Retinal pigment epithelial cell (primary cell): ENCODE data around the gene WSB1.
"Not testable (repeated sequence)": the region's sequence is repeated elsewhere in the genome, so short reads cannot be mapped to it uniquely, and the experiment has no call there.

Source experiments
- DNase-seq: peaks from one replicate; pipeline ENCODE4 v3.0.0-alpha.2; 2010; ENCODE audit warnings: low read depth
- H3K4me3 ChIP-seq: 2 replicates; pipeline ENCODE4 v1.5.1; 2011; ENCODE audit warnings: mild to moderate bottlenecking, low read length, control low read depth, moderate library complexity
- CTCF ChIP-seq: conservative IDR thresholded peaks from 2 replicates; pipeline ENCODE4 v1.5.1; 2011; ENCODE audit warnings: low read depth, low read length, control low read depth, inconsistent platforms

WSB1 gene

DNA sequence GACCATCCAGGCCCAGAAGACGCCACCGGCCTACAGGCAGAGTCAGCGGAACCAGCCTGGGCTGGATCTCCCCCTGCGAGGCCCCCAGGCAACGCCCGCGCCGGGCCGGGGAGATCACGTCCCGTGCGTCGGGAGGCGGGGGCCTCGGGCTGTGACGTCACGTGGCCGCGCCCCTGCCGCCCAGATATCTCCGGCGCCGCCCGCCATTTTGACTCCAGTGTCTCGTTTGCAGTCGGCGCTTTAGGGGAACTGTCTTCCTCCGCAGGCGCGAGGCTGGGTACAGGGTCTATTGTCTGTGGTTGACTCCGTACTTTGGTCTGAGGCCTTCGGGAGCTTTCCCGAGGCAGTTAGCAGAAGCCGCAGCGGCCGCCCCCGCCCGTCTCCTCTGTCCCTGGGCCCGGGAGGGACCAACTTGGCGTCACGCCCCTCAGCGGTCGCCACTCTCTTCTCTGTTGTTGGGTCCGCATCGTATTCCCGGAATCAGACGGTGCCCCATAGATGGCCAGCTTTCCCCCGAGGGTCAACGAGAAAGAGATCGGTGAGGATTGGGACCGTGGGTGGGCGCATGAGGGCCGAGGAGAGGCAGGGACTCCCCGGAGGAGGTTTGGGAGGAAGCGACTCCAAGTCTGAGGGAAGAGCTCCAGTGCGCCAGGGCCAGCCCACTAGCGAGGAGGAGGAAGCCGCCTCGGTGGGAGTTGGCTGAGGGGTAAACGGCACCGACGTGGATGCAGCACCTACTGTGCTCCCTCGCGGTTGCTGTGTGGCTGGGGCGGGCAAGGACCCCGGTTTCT is at the start of gene WSB1:
Gene WSB1, plus strand, starts transcription at position 217 of the 791 bp plus-strand sequence. Its CDS starts 282 bp downstream, at position 499.
- DNase-seq, result peak; percentile 59
- peak; percentile 6 for TF ChIP-seq CTCF
- H3K4me3 ChIP-seq, result peak within 1 kb of the TSS; percentile 83

- DNase-seq, result no peak
- no peak for TF ChIP-seq CTCF
- H3K4me3 ChIP-seq, result peak overlapping the region; percentile 3
These were observed 49.3 kb upstream of the WSB1 start for GRCh38 chr17:27244491-27245223.

DNA sequence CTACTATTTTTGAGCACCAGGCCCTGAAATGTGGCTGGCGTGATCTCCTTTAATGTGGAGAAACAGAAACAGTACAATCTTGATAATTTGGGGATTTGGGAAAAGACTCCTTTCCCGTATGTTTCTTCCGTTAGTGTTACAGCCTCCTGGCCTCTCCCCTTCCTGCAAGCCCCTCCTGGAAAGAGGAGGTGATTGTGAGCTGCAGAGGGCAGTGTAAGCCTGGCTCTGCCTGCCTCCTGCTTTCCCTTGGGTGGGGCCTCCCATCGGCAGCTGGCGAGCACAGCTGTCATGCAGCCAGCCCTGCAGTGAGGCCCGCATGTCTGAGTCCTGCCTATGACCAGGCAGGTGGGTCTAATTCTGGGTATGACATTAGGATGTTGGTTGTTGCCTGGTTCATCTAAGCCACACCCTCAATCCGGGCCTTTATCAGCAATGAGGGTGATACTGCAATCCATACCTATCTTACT is 48.7 kb upstream of the WSB1 start:
- TF ChIP-seq CTCF, result peak; percentile 66
- no peak for DNase-seq
- H3K4me3 ChIP-seq, result peak overlapping the region; percentile 3

DNA sequence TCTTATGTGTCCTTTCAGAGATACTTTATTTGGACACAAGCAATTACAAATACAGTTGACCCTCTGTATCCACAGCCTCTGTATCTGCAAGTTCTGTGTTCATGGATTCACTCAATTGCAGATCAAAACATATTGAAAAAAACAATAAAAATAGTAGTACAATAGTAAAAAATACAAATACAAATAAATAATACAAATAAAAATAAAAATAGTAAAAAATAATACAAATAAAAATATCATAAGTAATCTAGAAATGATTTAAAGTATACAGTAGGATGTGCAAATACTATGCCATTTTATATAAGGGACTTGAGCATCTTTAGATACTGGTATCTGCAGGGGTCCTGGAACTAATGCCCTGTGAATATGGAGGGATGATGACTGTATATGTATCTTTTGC is 47.4 kb upstream of the WSB1 start:
- no peak for DNase-seq
- no peak for TF ChIP-seq CTCF
- no peak overlapping the region for H3K4me3 ChIP-seq

- H3K4me3 ChIP-seq, result no peak overlapping the region
- no peak for TF ChIP-seq CTCF
- no peak for DNase-seq
These were observed 46.6 kb upstream of the WSB1 start for GRCh38 chr17:27247071-27247957.

- H3K4me3 ChIP-seq, result no peak overlapping the region
- no peak for TF ChIP-seq CTCF
- no peak for DNase-seq
These were observed 46.0 kb upstream of the WSB1 start for GRCh38 chr17:27247958-27248342.

GRCh38 chr17:27250791-27251190 is 43.1 kb upstream of the WSB1 start:
- not testable (repeated sequence) for DNase-seq, H3K4me3 ChIP-seq

DNA sequence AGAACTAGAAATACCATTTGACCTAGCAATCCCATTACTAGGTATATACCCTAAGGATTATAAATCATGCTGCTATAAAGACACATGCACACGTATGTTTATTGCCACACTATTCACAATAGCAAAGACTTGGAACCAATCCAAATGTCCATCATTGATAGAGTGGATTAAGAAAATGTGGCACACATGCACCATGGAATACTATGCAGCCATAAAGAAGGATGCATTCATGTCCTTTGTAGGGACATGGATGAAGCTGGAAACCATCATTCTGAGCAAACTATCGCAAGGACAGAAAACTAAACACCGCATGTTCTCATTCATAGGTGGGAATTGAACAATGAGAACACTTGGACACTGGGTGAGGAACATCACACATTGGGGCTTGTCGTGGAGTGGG is 39.1 kb upstream of the WSB1 start:
- not testable (repeated sequence) for DNase-seq, H3K4me3 ChIP-seq
